ENCODE results near the gene EXOC4. TPM values are rescaled to one million over a fixed set of nuclear protein-coding genes. Genes with fewer than 3 reads are reported as not detected.

Gene EXOC4
- total RNA-seq, 1 experiment from 2014 or later = 71.0 TPM

DNA sequence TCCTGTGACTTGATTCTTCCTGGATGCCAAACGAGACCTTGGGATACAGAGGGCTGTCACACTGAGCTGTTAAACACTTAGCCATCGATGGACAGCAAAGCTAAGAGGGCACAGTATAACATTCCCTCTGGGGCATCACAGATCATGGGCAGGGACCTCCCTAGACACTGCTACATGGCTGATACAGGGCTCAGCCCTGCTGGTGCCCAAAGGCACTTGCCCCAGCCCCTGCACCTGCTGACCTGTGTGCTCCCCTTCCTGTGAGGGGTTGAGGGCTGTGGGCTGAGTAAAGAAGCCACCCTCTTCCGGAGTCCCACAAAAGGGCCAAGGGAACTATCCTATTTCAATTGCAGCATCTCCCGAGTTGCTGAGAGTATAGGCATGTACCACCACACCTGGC lies 337.9 kb downstream of the EXOC4 start:
- Histone ChIP-seq H3K27ac (ENCODE audit: low read length) (no peak overlapping the region), H3K9me3 (ENCODE audit: control insufficient read depth, insufficient read depth, low read depth, low read length) (no peaks in the 10 kb centered on the region), H3K27me3 (ENCODE audit: control insufficient read depth, insufficient read depth, low read length) (no peaks in the 10 kb centered on the region), H3K36me3 (ENCODE audit: control insufficient read depth, insufficient read depth, low read length) (no peaks in the 10 kb centered on the region), H3K4me3 (ENCODE audit: low read depth in 2 of 2, low read length in 2 of 2) (no peak overlapping the region), H3K4me1 (ENCODE audit: control insufficient read depth, insufficient read depth, low read length) (no peaks in the 10 kb centered on the region)
- CTCF ChIA-PET = no interaction called here
- DNase-seq (ENCODE audit: low read depth, low spot score) = no peak
- no peak for ATAC-seq
- in situ Hi-C loops (cut with HindIII; ENCODE audit: low pct_unique_long_range_greater_than_20kb, low sequenced_read_pairs) = no loop called here
- TF ChIP-seq TCF7L2 (IDR thresholded peaks at IDR 0.05; ENCODE audit: low read depth, low read length) (no peak), POLR2AphosphoS5 (IDR thresholded peaks at IDR 0.05; ENCODE audit: low read depth, low read length) (no peak), SIN3A (IDR thresholded peaks at IDR 0.05; ENCODE audit: borderline replicate concordance, insufficient read depth, low read depth, low read length) (no peak)
- TF ChIP-seq, protein P1, sequence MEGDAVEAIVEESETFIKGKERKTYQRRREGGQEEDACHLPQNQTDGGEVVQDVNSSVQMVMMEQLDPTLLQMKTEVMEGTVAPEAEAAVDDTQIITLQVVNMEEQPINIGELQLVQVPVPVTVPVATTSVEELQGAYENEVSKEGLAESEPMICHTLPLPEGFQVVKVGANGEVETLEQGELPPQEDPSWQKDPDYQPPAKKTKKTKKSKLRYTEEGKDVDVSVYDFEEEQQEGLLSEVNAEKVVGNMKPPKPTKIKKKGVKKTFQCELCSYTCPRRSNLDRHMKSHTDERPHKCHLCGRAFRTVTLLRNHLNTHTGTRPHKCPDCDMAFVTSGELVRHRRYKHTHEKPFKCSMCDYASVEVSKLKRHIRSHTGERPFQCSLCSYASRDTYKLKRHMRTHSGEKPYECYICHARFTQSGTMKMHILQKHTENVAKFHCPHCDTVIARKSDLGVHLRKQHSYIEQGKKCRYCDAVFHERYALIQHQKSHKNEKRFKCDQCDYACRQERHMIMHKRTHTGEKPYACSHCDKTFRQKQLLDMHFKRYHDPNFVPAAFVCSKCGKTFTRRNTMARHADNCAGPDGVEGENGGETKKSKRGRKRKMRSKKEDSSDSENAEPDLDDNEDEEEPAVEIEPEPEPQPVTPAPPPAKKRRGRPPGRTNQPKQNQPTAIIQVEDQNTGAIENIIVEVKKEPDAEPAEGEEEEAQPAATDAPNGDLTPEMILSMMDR (IDR thresholded peaks at IDR 0.05) = no peak
- TF ChIP-seq, protein P2, sequence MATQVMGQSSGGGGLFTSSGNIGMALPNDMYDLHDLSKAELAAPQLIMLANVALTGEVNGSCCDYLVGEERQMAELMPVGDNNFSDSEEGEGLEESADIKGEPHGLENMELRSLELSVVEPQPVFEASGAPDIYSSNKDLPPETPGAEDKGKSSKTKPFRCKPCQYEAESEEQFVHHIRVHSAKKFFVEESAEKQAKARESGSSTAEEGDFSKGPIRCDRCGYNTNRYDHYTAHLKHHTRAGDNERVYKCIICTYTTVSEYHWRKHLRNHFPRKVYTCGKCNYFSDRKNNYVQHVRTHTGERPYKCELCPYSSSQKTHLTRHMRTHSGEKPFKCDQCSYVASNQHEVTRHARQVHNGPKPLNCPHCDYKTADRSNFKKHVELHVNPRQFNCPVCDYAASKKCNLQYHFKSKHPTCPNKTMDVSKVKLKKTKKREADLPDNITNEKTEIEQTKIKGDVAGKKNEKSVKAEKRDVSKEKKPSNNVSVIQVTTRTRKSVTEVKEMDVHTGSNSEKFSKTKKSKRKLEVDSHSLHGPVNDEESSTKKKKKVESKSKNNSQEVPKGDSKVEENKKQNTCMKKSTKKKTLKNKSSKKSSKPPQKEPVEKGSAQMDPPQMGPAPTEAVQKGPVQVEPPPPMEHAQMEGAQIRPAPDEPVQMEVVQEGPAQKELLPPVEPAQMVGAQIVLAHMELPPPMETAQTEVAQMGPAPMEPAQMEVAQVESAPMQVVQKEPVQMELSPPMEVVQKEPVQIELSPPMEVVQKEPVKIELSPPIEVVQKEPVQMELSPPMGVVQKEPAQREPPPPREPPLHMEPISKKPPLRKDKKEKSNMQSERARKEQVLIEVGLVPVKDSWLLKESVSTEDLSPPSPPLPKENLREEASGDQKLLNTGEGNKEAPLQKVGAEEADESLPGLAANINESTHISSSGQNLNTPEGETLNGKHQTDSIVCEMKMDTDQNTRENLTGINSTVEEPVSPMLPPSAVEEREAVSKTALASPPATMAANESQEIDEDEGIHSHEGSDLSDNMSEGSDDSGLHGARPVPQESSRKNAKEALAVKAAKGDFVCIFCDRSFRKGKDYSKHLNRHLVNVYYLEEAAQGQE (IDR thresholded peaks at IDR 0.05; ENCODE audit: insufficient read depth in 1 of 2, low read depth in 2 of 2, low read length in 1 of 2) = no peak
- intact Hi-C loops (cut with micrococcal nuclease; ENCODE audit: unreplicated experiment) = no loop called here
- POLR2A ChIA-PET = no interaction called here
- no TSS peak for BruUV-seq (replicated peaks)

DNA sequence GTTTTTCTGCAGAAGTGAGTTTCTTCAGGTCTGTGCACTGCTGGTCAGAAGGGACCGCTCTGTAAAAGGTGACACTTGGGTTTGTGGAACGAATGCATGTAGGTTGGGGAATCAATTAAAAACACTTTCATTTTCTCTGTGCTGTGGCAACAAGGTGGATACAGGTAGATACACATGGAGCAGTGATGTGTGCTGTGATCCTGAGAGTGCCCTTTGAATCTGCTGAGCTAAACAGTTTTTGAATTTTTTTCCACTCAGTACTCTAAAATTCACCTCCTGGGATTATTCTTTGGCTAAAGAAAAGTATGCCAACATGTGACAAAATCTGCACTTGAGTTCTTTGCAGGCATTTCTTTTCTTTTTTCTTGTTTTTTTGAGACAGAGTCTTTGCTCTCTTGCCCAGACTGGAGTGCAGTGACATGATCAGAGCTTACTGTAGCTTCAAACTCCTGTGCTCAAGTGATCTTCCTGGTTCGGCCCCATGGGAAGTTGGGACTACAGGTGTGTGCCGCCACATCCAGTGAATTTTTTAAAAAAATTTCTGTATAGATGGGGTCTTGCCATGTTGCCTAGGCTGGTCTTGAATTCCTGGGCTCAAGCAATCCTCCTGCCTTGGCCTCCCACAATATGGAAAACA lies 338.9 kb downstream of the EXOC4 start:
- Histone ChIP-seq H3K27ac (ENCODE audit: low read length) (no peak overlapping the region), H3K4me3 (ENCODE audit: low read depth in 2 of 2, low read length in 2 of 2) (no peak overlapping the region), H3K4me1 (ENCODE audit: control insufficient read depth, insufficient read depth, low read length) (no peaks in the 10 kb centered on the region), H3K9me3 (ENCODE audit: control insufficient read depth, insufficient read depth, low read depth, low read length) (no peaks in the 10 kb centered on the region), H3K36me3 (ENCODE audit: control insufficient read depth, insufficient read depth, low read length) (no peaks in the 10 kb centered on the region), H3K27me3 (ENCODE audit: control insufficient read depth, insufficient read depth, low read length) (no peaks in the 10 kb centered on the region)
- no peak for DNase-seq (ENCODE audit: low read depth, low spot score)
- BruUV-seq (replicated peaks) = no TSS peak
- intact Hi-C loops (cut with micrococcal nuclease; ENCODE audit: unreplicated experiment) (no loop called here), in situ Hi-C loops (cut with HindIII; ENCODE audit: low pct_unique_long_range_greater_than_20kb, low sequenced_read_pairs) (no loop called here)
- POLR2A ChIA-PET = no interaction called here
- no peak for TF ChIP-seq POLR2AphosphoS5 (IDR thresholded peaks at IDR 0.05; ENCODE audit: low read depth, low read length)
- TF ChIP-seq SIN3A (IDR thresholded peaks at IDR 0.05; ENCODE audit: borderline replicate concordance, insufficient read depth, low read depth, low read length) = no peak
- TF ChIP-seq, protein P1 (IDR thresholded peaks at IDR 0.05) = no peak
- TF ChIP-seq TCF7L2 (IDR thresholded peaks at IDR 0.05; ENCODE audit: low read depth, low read length) = no peak
- TF ChIP-seq, protein P2 (IDR thresholded peaks at IDR 0.05; ENCODE audit: insufficient read depth in 1 of 2, low read depth in 2 of 2, low read length in 1 of 2) = no peak
- no peak for ATAC-seq
- CTCF ChIA-PET = no interaction called here

Measured in Panc1 (cell line).